Measurements from ENCODE around the gene NEMP2. TPM values are rescaled to one million over a fixed set of nuclear protein-coding genes. Genes with fewer than 3 reads are reported as not detected.
"Not testable (repeated sequence)": the region's sequence is repeated elsewhere in the genome, so short reads cannot be mapped to it uniquely, and the experiment has no call there.

NEMP2 gene
- total RNA-seq, 1 donor from 2014 or later: 13.8 TPM

DNA sequence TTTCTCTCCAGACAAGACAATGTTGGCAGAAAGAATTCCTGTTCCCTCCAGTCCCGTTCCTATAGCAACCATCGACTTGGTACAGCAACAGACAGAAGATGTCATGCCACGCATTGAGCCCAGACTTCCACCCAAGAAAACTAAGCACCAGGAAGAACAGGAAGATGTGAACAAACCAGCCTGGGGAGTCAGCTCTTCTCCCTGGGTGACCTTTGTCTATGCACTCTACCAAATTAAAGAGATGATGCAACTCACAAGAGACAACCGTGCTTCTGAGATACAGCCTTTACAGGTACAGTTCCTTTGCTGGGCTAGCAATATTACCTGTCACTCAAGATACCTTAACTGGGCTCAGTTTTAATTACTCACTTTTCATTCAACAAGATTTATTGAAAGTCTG, 37.1 kb downstream of the NEMP2 start:
- no peaks in the 10 kb centered on the region for H3K79me2 ChIP-seq (ENCODE audit: low read depth)
- no peak overlapping the region for H3K27ac ChIP-seq
- DNase-seq (ENCODE audit: low spot score): no peak
- no peaks in the 10 kb centered on the region for H3K27me3 ChIP-seq
- no peaks in the 10 kb centered on the region for H3K9me3 ChIP-seq (ENCODE audit: low read depth)
- no peaks in the 10 kb centered on the region for H3F3A ChIP-seq (ENCODE audit: low read depth)
- no peak overlapping the region for H3K27ac Mint-ChIP-seq
- no peak overlapping the region for H3K4me3 ChIP-seq
- peaks cover 10% of the 10 kb centered on the region for H3K4me1 Mint-ChIP-seq
- peaks cover 2% of the 10 kb centered on the region for H3K4me1 ChIP-seq
- no peaks in the 10 kb centered on the region for H4K20me1 ChIP-seq (ENCODE audit: low read depth)
- TF ChIP-seq, protein P1, sequence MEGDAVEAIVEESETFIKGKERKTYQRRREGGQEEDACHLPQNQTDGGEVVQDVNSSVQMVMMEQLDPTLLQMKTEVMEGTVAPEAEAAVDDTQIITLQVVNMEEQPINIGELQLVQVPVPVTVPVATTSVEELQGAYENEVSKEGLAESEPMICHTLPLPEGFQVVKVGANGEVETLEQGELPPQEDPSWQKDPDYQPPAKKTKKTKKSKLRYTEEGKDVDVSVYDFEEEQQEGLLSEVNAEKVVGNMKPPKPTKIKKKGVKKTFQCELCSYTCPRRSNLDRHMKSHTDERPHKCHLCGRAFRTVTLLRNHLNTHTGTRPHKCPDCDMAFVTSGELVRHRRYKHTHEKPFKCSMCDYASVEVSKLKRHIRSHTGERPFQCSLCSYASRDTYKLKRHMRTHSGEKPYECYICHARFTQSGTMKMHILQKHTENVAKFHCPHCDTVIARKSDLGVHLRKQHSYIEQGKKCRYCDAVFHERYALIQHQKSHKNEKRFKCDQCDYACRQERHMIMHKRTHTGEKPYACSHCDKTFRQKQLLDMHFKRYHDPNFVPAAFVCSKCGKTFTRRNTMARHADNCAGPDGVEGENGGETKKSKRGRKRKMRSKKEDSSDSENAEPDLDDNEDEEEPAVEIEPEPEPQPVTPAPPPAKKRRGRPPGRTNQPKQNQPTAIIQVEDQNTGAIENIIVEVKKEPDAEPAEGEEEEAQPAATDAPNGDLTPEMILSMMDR (IDR thresholded peaks at IDR 0.05): no peak
- TF ChIP-seq EZH2 (IDR thresholded peaks at IDR 0.05) (no peak), EZH2phosphoT487 (IDR thresholded peaks at IDR 0.05) (no peak)
- no peak overlapping the region for H3K4me3 Mint-ChIP-seq
- H3K9me3 Mint-ChIP-seq: peaks cover 7% of the 10 kb centered on the region
- H3K9ac ChIP-seq: no peak overlapping the region
- H3K27me3 Mint-ChIP-seq (ENCODE audit: insufficient read depth, low read depth): no peaks in the 10 kb centered on the region
- no peak overlapping the region for H3K4me2 ChIP-seq
- no peaks in the 10 kb centered on the region for H3K36me3 Mint-ChIP-seq
- no peaks in the 10 kb centered on the region for H3K36me3 ChIP-seq
- H2AFZ ChIP-seq (replicated peaks): no peak overlapping the region

DNA sequence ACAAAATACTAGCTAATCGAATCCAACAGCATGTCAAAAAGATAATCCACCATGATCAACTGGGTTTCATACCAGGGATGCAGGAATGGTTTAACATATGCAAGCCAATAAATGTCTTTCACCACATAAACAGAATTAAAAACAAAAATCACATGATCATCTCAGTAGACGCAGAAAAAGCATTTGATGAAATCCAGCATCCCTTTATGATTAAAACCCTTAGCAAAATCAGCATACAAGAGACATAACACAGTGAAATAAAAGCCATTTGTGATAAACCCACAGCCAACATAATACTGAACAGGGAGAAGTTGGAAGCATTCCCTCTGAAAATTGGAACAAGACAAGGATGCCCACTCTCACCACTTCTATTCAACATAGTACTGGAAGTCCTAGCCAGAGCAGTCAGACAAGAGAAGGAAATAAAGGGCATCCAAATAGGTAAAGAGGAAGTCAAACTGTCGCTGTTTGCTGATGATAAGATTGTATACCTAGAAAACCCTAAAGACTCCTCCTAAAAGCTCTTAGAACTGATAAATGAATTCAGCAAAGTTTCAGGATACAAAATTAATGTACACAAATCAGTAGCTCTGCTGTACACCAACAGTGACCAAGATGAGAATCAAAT, 39.8 kb downstream of the NEMP2 start:
- H3K4me3 Mint-ChIP-seq; DNase-seq (ENCODE audit: low spot score); H3K4me3 ChIP-seq; H3K36me3 Mint-ChIP-seq; H3F3A ChIP-seq (ENCODE audit: low read depth); H2AFZ ChIP-seq (replicated peaks); H3K4me1 ChIP-seq; H3K27ac Mint-ChIP-seq; H3K4me1 Mint-ChIP-seq; H3K4me2 ChIP-seq; H3K27me3 ChIP-seq; H3K27ac ChIP-seq; H4K20me1 ChIP-seq (ENCODE audit: low read depth); H3K27me3 Mint-ChIP-seq (ENCODE audit: insufficient read depth, low read depth); H3K36me3 ChIP-seq; H3K9ac ChIP-seq; H3K79me2 ChIP-seq (ENCODE audit: low read depth); H3K9me3 ChIP-seq (ENCODE audit: low read depth): not testable (repeated sequence)
- peaks cover 10% of the 10 kb centered on the region for H3K9me3 Mint-ChIP-seq

DNA sequence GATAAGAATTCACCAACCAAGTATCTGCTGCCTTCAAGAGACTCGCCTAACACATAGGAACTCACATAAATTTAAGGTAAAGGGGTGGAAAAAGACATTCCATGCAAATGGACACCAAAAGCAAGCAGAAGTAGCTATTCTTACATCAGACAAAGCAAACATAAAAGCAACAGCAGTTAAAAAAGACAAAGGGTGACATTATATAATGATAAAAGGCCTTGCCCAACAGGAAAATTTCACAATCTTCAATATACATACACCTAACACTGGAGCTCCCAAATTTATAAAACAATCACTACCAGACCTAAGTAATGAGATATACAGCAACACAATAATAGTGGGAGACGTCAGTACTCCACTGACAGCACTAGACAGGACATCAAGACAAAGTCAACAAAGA, 41.4 kb downstream of the NEMP2 start:
- peaks cover 15% of the 10 kb centered on the region for H3K4me1 ChIP-seq
- H2AFZ ChIP-seq (replicated peaks): no peak overlapping the region
- no peak for TF ChIP-seq EZH2phosphoT487 (IDR thresholded peaks at IDR 0.05)
- TF ChIP-seq EZH2 (IDR thresholded peaks at IDR 0.05): no peak
- TF ChIP-seq, protein P1 (IDR thresholded peaks at IDR 0.05): no peak
- Mint-ChIP-seq H3K4me1 (peaks cover 23% of the 10 kb centered on the region), H3K36me3 (peaks cover 3% of the 10 kb centered on the region), H3K9me3 (peaks cover 10% of the 10 kb centered on the region), H3K27me3 (ENCODE audit: insufficient read depth, low read depth) (no peaks in the 10 kb centered on the region), H3K4me3 (no peak overlapping the region), H3K27ac (no peak overlapping the region)
- H3F3A ChIP-seq (ENCODE audit: low read depth): no peaks in the 10 kb centered on the region
- no peak for DNase-seq (ENCODE audit: low spot score)
- no peak overlapping the region for H3K4me3 ChIP-seq
- no peaks in the 10 kb centered on the region for H3K27me3 ChIP-seq
- H3K4me2 ChIP-seq: no peak overlapping the region
- H3K36me3 ChIP-seq: no peaks in the 10 kb centered on the region
- H3K9me3 ChIP-seq (ENCODE audit: low read depth): no peaks in the 10 kb centered on the region
- no peaks in the 10 kb centered on the region for H3K79me2 ChIP-seq (ENCODE audit: low read depth)
- no peak overlapping the region for H3K27ac ChIP-seq
- H4K20me1 ChIP-seq (ENCODE audit: low read depth): no peaks in the 10 kb centered on the region
- no peak overlapping the region for H3K9ac ChIP-seq

DNA sequence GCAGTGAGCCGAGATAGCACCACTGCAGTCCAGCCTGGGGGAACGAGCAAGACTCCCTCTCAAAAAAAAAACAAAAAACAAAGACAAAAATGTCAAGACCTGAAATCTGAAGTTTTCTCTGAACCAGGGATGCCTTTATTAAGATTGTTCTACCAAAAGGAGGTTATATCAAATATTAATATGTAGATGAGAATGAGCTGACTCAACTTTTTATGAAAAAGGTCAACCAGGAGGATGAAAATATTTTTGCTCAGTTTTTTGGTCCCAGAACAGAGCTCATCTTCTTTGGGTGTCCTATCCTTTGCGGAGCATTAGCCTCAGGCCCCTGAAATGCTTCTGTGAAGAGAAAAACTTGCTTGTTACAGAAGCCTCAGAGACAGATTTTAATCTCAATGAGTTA, 44.0 kb downstream of the NEMP2 start:
- no peak overlapping the region for H2AFZ ChIP-seq (replicated peaks)
- H3K9ac ChIP-seq: no peak overlapping the region
- no peaks in the 10 kb centered on the region for H3K79me2 ChIP-seq (ENCODE audit: low read depth)

More for the DNA sequence above, 44.0 kb downstream of the NEMP2 start:
- H3K9me3 ChIP-seq (ENCODE audit: low read depth): no peaks in the 10 kb centered on the region
- H3F3A ChIP-seq (ENCODE audit: low read depth): no peaks in the 10 kb centered on the region
- Mint-ChIP-seq H3K4me3 (no peak overlapping the region), H3K27ac (no peak overlapping the region), H3K4me1 (peaks cover 18% of the 10 kb centered on the region), H3K27me3 (ENCODE audit: insufficient read depth, low read depth) (no peaks in the 10 kb centered on the region), H3K9me3 (peaks cover 10% of the 10 kb centered on the region), H3K36me3 (peaks cover 3% of the 10 kb centered on the region)
- H3K4me2 ChIP-seq: no peak overlapping the region
- H3K36me3 ChIP-seq: no peaks in the 10 kb centered on the region
- no peaks in the 10 kb centered on the region for H4K20me1 ChIP-seq (ENCODE audit: low read depth)
- no peak for DNase-seq (ENCODE audit: low spot score)
- no peaks in the 10 kb centered on the region for H3K27me3 ChIP-seq
- no peak for TF ChIP-seq EZH2phosphoT487 (IDR thresholded peaks at IDR 0.05)
- no peak overlapping the region for H3K27ac ChIP-seq
- no peak overlapping the region for H3K4me3 ChIP-seq
- H3K4me1 ChIP-seq: peaks cover 15% of the 10 kb centered on the region
